ENCODE results near the gene TARP.
"Not testable (repeated sequence)": the region's sequence is repeated elsewhere in the genome, so short reads cannot be mapped to it uniquely, and the experiment has no call there.

TARP gene

DNA sequence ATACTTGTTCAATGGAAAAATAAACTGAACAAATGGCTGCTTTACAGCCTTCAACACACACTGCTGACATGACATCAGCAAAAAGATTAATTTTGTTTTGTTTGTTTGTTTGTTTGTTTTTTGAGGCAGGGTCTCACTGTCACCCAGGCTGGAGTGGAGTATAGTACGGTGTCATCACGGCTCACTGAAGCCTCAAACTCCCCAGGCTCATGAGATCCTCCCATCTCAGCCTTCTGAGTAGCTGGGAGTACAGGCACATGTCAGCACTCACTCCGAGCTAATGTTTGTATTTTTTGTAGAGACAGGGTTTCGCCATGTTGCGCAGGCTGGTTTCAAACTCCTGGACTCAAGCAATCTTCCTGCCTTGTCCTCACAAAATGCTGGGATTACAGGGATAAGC lies 10.9 kb downstream of the TARP start:
- Mint-ChIP-seq H3K4me3 (peak overlapping the region in 1 of 3 donors; percentile 28), H3K9me3 (no peaks in the 10 kb centered on the region), H3K27me3 (no peaks in the 10 kb centered on the region), H3K36me3 (peaks cover 6% of the 10 kb centered on the region), H3K4me1 (peaks cover 0 to 24% (median 9%) of the 10 kb centered on the region in 3 donors), H3K27ac (peak overlapping the region in 1 of 2 donors; percentile 52)
- DNase-seq (no peak), ATAC-seq (replicated peaks in 1 of 4) (no peak)
- ChIA-PET POLR2A (interaction anchor here in 1 of 2 donors (0.7 kb wide), 1 partner anchor 836 kb away, joined by 3 read pairs; no protein-coding TSS in a partner anchor), CTCF (interaction anchor here in 1 of 2 donors (1.0 to 1.6 kb wide), 3 partner anchors 41 to 73 kb away, joined by 3 to 4 read pairs (median 4); no protein-coding TSS in a partner anchor)
- H3K36me3 ChIP-seq (ENCODE audit: control insufficient read depth in 2 of 2, extremely low read depth in 1 of 2, insufficient read depth in 1 of 2, low read length in 1 of 2), result no peaks in the 10 kb centered on the region
- no peaks in the 10 kb centered on the region for H3K9me3 ChIP-seq
- H3K27me3 ChIP-seq (replicated peaks in 1 of 2; ENCODE audit: control insufficient read depth in 2 of 2, extremely low read depth in 1 of 2, insufficient read depth in 2 of 2, low read length in 1 of 2), result no peaks in the 10 kb centered on the region
- H3K27ac ChIP-seq (ENCODE audit: low read length), result no peak overlapping the region
- H3K4me1 ChIP-seq (ENCODE audit: control insufficient read depth in 1 of 2, extremely low read depth in 1 of 2, insufficient read depth in 2 of 2, low read length in 2 of 2), result peaks cover 0 to 2% of the 10 kb centered on the region in 2 experiments
- no peak overlapping the region for H3K4me3 ChIP-seq (ENCODE audit: control insufficient read depth in 1 of 2, extremely low read depth in 1 of 2, low read length in 1 of 2)
- no CpG with 5 or more reads among the region's 5 CpGs for WGBS (ENCODE audit: insufficient coverage)

DNA sequence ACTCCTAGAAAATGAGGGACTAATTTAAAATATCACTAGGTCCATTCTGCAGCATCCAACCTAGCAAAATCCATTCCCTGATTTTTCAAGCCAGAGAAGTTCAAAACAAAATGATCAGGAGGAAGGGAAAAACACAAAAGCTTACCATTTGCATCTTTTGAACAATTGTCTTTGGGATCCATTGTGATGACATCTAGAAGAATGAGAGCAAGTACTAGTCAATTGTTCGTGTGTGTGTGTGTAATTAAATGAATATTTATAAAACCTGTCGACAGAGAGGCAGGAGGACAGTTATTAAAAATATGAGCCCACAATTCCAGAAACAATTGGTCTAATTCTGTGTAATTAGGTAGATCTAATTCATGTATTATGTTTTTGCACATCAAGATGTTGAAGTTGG lies 11.4 kb downstream of the TARP start:
- WGBS (ENCODE audit: insufficient coverage), result no CpG with 5 or more reads among the region's 2 CpGs
- not testable (repeated sequence) for H3K27ac Mint-ChIP-seq
- CTCF ChIA-PET, result interaction anchor here in 1 of 2 donors (0.8 to 1.6 kb wide), 3 partner anchors 46 to 74 kb away, joined by 3 to 4 read pairs (median 4); no protein-coding TSS in a partner anchor

DNA sequence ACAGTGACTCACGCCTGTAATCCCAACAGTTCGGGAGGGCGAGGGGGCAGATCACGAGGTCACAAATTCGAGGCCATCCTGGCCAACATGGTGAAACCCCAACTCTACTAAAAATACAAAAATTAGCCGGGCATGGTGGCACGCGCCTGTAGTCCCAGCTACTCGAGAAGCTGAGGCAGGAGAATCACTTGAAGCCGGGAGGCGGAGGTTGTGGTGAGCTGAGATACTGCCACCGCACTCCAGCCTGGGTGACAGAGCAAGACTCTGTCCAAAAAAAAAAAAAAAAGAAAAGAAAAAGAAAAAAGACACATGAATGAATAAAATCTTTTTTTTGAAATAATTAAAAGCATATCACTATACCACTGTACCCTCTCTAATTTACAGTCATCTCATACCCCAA lies 11.8 kb downstream of the TARP start:
- Mint-ChIP-seq H3K4me3 (peak overlapping the region in 1 of 3 donors; percentile 28), H3K4me1 (peaks cover 0 to 26% (median 12%) of the 10 kb centered on the region in 3 donors)
- ChIA-PET POLR2A (interaction anchor here in 1 of 2 donors (0.6 to 0.7 kb wide), 3 partner anchors 23 to 837 kb away, joined by 3 to 5 read pairs (median 4); no protein-coding TSS in a partner anchor), CTCF (interaction anchor here in 1 of 2 donors (0.6 to 1.6 kb wide), 5 partner anchors 29 to 109 kb away, joined by 3 to 6 read pairs (median 4); no protein-coding TSS in a partner anchor)
- not testable (repeated sequence) for H3K4me3 ChIP-seq (ENCODE audit: control insufficient read depth in 1 of 2, extremely low read depth in 1 of 2, low read length in 1 of 2); H3K36me3 ChIP-seq (ENCODE audit: control insufficient read depth in 2 of 2, extremely low read depth in 1 of 2, insufficient read depth in 1 of 2, low read length in 1 of 2); H3K4me1 ChIP-seq (ENCODE audit: control insufficient read depth in 1 of 2, extremely low read depth in 1 of 2, insufficient read depth in 2 of 2, low read length in 2 of 2); H3K9me3 Mint-ChIP-seq; ATAC-seq (replicated peaks in 1 of 4); H3K9me3 ChIP-seq; H3K27ac Mint-ChIP-seq; H3K27me3 ChIP-seq (replicated peaks in 1 of 2; ENCODE audit: control insufficient read depth in 2 of 2, extremely low read depth in 1 of 2, insufficient read depth in 2 of 2, low read length in 1 of 2); H3K36me3 Mint-ChIP-seq; DNase-seq; H3K27me3 Mint-ChIP-seq
- no CpG with 5 or more reads among the region's 12 CpGs for WGBS (ENCODE audit: insufficient coverage)
- H3K27ac ChIP-seq (ENCODE audit: low read length), result peak overlapping the region; percentile 12

More for the DNA sequence above, 11.4 kb downstream of the TARP start:
- not testable (repeated sequence) for H3K27me3 ChIP-seq (replicated peaks in 1 of 2; ENCODE audit: control insufficient read depth in 2 of 2, extremely low read depth in 1 of 2, insufficient read depth in 2 of 2, low read length in 1 of 2); H3K9me3 ChIP-seq; H3K4me3 ChIP-seq (ENCODE audit: control insufficient read depth in 1 of 2, extremely low read depth in 1 of 2, low read length in 1 of 2); H3K9me3 Mint-ChIP-seq; DNase-seq; H3K27me3 Mint-ChIP-seq; H3K36me3 Mint-ChIP-seq; H3K4me1 ChIP-seq (ENCODE audit: control insufficient read depth in 1 of 2, extremely low read depth in 1 of 2, insufficient read depth in 2 of 2, low read length in 2 of 2); ATAC-seq (replicated peaks in 1 of 4); H3K36me3 ChIP-seq (ENCODE audit: control insufficient read depth in 2 of 2, extremely low read depth in 1 of 2, insufficient read depth in 1 of 2, low read length in 1 of 2); H3K27ac ChIP-seq (ENCODE audit: low read length)
- Mint-ChIP-seq H3K4me3 (peak overlapping the region in 1 of 3 donors; percentile 28), H3K4me1 (peaks cover 0 to 26% (median 12%) of the 10 kb centered on the region in 3 donors)
- POLR2A ChIA-PET, result interaction anchor here in 1 of 2 donors (0.7 kb wide), 1 partner anchor 836 kb away, joined by 3 read pairs; no protein-coding TSS in a partner anchor

DNA sequence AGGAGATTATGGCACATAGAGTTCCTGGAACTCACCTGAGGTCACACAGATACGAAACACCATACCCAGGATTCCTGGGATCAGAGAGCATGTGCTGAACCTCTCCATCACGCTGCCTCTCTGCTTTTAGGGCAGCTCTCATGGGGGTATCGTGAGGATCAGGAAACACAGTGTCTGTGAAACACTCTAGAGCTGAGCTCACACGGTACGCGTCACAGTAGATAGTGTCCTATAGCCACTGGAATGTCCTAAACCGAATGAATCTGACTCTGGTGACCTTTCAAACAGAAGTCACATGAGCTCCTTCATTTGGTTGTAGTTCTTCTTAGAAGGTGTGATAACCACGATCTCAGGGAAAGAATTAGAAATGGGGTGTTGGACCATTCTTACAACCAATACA lies 14.3 kb downstream of the TARP start:
- no CpG with 5 or more reads among the region's 8 CpGs for WGBS (ENCODE audit: insufficient coverage)
- H3K4me3 Mint-ChIP-seq, result peak overlapping the region in 1 of 3 donors; percentile 34
- H3K27ac Mint-ChIP-seq, result peak overlapping the region; percentile 31 to 39
- ATAC-seq (replicated peaks in 1 of 4); H3K4me1 ChIP-seq (ENCODE audit: control insufficient read depth in 1 of 2, extremely low read depth in 1 of 2, insufficient read depth in 2 of 2, low read length in 2 of 2); H3K36me3 Mint-ChIP-seq; H3K27ac ChIP-seq (ENCODE audit: low read length); H3K27me3 ChIP-seq (replicated peaks in 1 of 2; ENCODE audit: control insufficient read depth in 2 of 2, extremely low read depth in 1 of 2, insufficient read depth in 2 of 2, low read length in 1 of 2); H3K27me3 Mint-ChIP-seq; H3K4me3 ChIP-seq (ENCODE audit: control insufficient read depth in 1 of 2, extremely low read depth in 1 of 2, low read length in 1 of 2); DNase-seq; H3K9me3 ChIP-seq; POLR2A ChIA-PET; H3K36me3 ChIP-seq (ENCODE audit: control insufficient read depth in 2 of 2, extremely low read depth in 1 of 2, insufficient read depth in 1 of 2, low read length in 1 of 2); H3K9me3 Mint-ChIP-seq: not testable (repeated sequence)
- CTCF ChIA-PET, result interaction anchor here in 1 of 2 donors (1.3 kb wide), 1 partner anchor 71 kb away, joined by 4 read pairs; no protein-coding TSS in a partner anchor
- H3K4me1 Mint-ChIP-seq, result peaks cover 0 to 23% (median 7%) of the 10 kb centered on the region in 3 donors

DNA sequence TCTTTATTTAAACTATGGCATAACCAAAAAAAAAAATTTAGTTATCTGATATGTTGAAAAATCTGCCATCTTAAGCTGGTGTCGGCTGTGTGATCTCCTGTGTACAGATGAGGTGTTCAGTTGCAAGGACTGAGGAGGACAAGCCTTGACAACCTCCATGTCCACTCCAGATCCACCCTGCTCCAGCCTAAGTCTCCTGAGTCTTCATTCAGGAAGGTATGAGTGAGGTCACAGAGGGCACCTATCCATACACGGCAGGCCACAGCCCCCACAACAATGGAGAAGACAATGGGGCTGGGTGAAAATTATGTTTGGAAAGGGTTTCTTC lies 16.1 kb downstream of the TARP start:
- Histone ChIP-seq H3K36me3 (ENCODE audit: control insufficient read depth in 2 of 2, extremely low read depth in 1 of 2, insufficient read depth in 1 of 2, low read length in 1 of 2) (no peaks in the 10 kb centered on the region), H3K4me1 (ENCODE audit: control insufficient read depth in 1 of 2, extremely low read depth in 1 of 2, insufficient read depth in 2 of 2, low read length in 2 of 2) (peaks cover 0 to 2% of the 10 kb centered on the region in 2 experiments), H3K27me3 (replicated peaks in 1 of 2; ENCODE audit: control insufficient read depth in 2 of 2, extremely low read depth in 1 of 2, insufficient read depth in 2 of 2, low read length in 1 of 2) (no peaks in the 10 kb centered on the region), H3K27ac (ENCODE audit: low read length) (peak overlapping the region; percentile 38), H3K9me3 (no peaks in the 10 kb centered on the region), H3K4me3 (ENCODE audit: control insufficient read depth in 1 of 2, extremely low read depth in 1 of 2, low read length in 1 of 2) (no peak overlapping the region)
- H3K36me3 Mint-ChIP-seq, result peaks cover 3% of the 10 kb centered on the region
- H3K9me3 Mint-ChIP-seq, result no peaks in the 10 kb centered on the region
- H3K27me3 Mint-ChIP-seq, result no peaks in the 10 kb centered on the region
- no peak for ATAC-seq (replicated peaks in 1 of 4)
- no peak for DNase-seq
- peak overlapping the region; percentile 16 to 36 for H3K27ac Mint-ChIP-seq
- ChIA-PET CTCF (interaction anchor here in 1 of 2 donors (0.6 to 0.7 kb wide), 3 partner anchors 19 to 80 kb away, joined by 3 to 5 read pairs (median 3); partner anchors contain the start of gene STARD3NL), POLR2A (interaction anchor here in 1 of 2 donors (0.7 kb wide), 1 partner anchor 19 kb away, joined by 6 read pairs; no protein-coding TSS in a partner anchor)
- H3K4me1 Mint-ChIP-seq, result peaks cover 0 to 26% (median 8%) of the 10 kb centered on the region in 3 donors
- no CpG with 5 or more reads among the region's 2 CpGs for WGBS (ENCODE audit: insufficient coverage)
- H3K4me3 Mint-ChIP-seq, result no peak overlapping the region

DNA sequence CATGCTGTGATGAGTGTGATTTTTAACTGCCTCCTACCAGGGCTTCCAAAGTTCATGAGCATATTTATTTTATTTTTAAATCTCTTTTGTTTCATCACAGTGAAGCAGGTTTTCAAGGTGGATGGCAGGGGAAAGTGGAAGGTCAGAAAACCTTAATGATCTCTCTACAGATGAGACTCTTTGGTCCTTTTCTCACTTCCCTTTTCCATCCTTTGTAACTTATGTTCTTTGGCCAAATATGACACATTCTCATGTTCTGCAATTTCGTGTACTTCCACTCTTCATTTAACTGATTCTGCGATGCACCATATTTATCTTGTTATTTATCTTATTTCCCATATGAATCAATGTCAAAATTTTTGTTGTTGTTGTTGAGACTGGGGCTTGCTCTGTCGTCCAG lies 23.6 kb downstream of the TARP start:
- DNase-seq; H3K4me1 ChIP-seq (ENCODE audit: control insufficient read depth in 1 of 2, extremely low read depth in 1 of 2, insufficient read depth in 2 of 2, low read length in 2 of 2); H3K27me3 ChIP-seq (replicated peaks in 1 of 2; ENCODE audit: control insufficient read depth in 2 of 2, extremely low read depth in 1 of 2, insufficient read depth in 2 of 2, low read length in 1 of 2); ATAC-seq (replicated peaks in 1 of 4); POLR2A ChIA-PET; H3K27me3 Mint-ChIP-seq; H3K9me3 Mint-ChIP-seq; H3K27ac Mint-ChIP-seq; H3K27ac ChIP-seq (ENCODE audit: low read length); H3K9me3 ChIP-seq; CTCF ChIA-PET: not testable (repeated sequence)
- Mint-ChIP-seq H3K36me3 (peaks cover 13% of the 10 kb centered on the region), H3K4me3 (peak overlapping the region in 2 of 3 donors; percentile 16 to 43), H3K4me1 (peaks cover 0 to 26% (median 24%) of the 10 kb centered on the region in 3 donors)
- no CpG with 5 or more reads among the region's 3 CpGs for WGBS (ENCODE audit: insufficient coverage)
- H3K4me3 ChIP-seq (ENCODE audit: control insufficient read depth in 1 of 2, extremely low read depth in 1 of 2, low read length in 1 of 2), result peak overlapping the region in 1 of 2 donors; percentile 27
- H3K36me3 ChIP-seq (ENCODE audit: control insufficient read depth in 2 of 2, extremely low read depth in 1 of 2, insufficient read depth in 1 of 2, low read length in 1 of 2), result peaks cover 11 to 18% of the 10 kb centered on the region in 2 donors

All from T-cell (primary cell).